GM23338 (cell line): ENCODE data around the gene FCRL6. TPM values are rescaled to one million over a fixed set of nuclear protein-coding genes. Genes with fewer than 3 reads are reported as not detected.

ENCODE experiments used
- ATAC-seq: fragments of 200-7000 bp; cut with Tn5 transposase; 3 replicates; pipeline ENCODE4 v1.9.1; 2020
- DNase-seq: peaks from one replicate; pipeline ENCODE4 v3.0.0-alpha.2; 2015; ENCODE audit warnings: low spot score
- H2AFZ ChIP-seq: fragments of 200-600 bp; sonication (generic); 2 replicates; pipeline ENCODE4 v1.8.0; 2016; ENCODE audit warnings: antibody characterized with exemption, mild to moderate bottlenecking, moderate library complexity
- H3F3A ChIP-seq: fragments of 200-600 bp; sonication (generic); replicated peaks from 2 replicates; pipeline ENCODE4 v1.8.0; 2017; ENCODE audit warnings: antibody characterized with exemption, mixed run types, low read depth
- H3K27ac ChIP-seq: fragments of 200-600 bp; sonication (generic); 2 replicates; pipeline ENCODE4 v1.6.1; 2016; ENCODE audit warnings: low read depth
- H3K27me3 ChIP-seq: fragments of 200-600 bp; sonication (generic); 2 replicates; pipeline ENCODE4 v1.8.0; 2016; ENCODE audit warnings: mild to moderate bottlenecking, mixed run types, moderate library complexity; ENCODE audit not compliant: insufficient read depth
- H3K36me3 ChIP-seq: fragments of 200-600 bp; sonication (generic); 2 replicates; pipeline ENCODE4 v1.8.0; 2016; ENCODE audit warnings: mild to moderate bottlenecking; ENCODE audit not compliant: insufficient read depth
- H3K4me1 ChIP-seq: fragments of 200-600 bp; sonication (generic); 2 replicates; pipeline ENCODE4 v1.8.0; 2016; ENCODE audit warnings: mild to moderate bottlenecking, moderate library complexity; ENCODE audit not compliant: insufficient read depth
- H3K4me2 ChIP-seq: fragments of 200-600 bp; sonication (generic); 2 replicates; pipeline ENCODE4 v1.7.1; 2017; ENCODE audit warnings: mixed run types
- H3K4me3 ChIP-seq: fragments of 200-600 bp; sonication (generic); 2 replicates; pipeline ENCODE4 v1.6.1; 2016; ENCODE audit warnings: mixed run types
- H3K79me2 ChIP-seq: fragments of 200-600 bp; sonication (generic); replicated peaks from 2 replicates; pipeline ENCODE4 v1.8.0; 2017; ENCODE audit warnings: mild to moderate bottlenecking; ENCODE audit not compliant: insufficient read depth
- H3K9me2 ChIP-seq: fragments of 200-600 bp; sonication (generic); 2 replicates; pipeline ENCODE4 v1.8.0; 2017; ENCODE audit not compliant: insufficient read depth
- H4K20me1 ChIP-seq: fragments of 200-600 bp; sonication (generic); replicated peaks from 2 replicates; pipeline ENCODE4 v1.8.0; 2017; ENCODE audit warnings: mild to moderate bottlenecking; ENCODE audit not compliant: insufficient read depth
- H3K27ac Mint-ChIP-seq: 2 replicates; pipeline ENCODE4 v1.8.0; 2020; ENCODE audit warnings: inconsistent platforms, mild to moderate bottlenecking, moderate library complexity, mixed read lengths
- H3K27me3 Mint-ChIP-seq: 3 replicates; pipeline ENCODE4 v1.8.0; 2022; ENCODE audit warnings: low read depth, mild to moderate bottlenecking, moderate library complexity, mixed read lengths, inconsistent platforms; ENCODE audit not compliant: insufficient read depth, poor library complexity
- H3K36me3 Mint-ChIP-seq: 3 replicates; pipeline ENCODE4 v1.8.0; 2021; ENCODE audit warnings: low read depth, mild to moderate bottlenecking, inconsistent platforms, moderate library complexity, mixed read lengths
- H3K4me1 Mint-ChIP-seq: 3 replicates; pipeline ENCODE4 v1.8.0; 2020; ENCODE audit warnings: mild to moderate bottlenecking, inconsistent platforms, mixed read lengths
- H3K4me3 Mint-ChIP-seq: 3 replicates; pipeline ENCODE4 v1.8.0; 2021; ENCODE audit warnings: moderate library complexity, mild to moderate bottlenecking, inconsistent platforms, mixed read lengths
- H3K9me3 Mint-ChIP-seq: 3 replicates; pipeline ENCODE4 v1.8.0; 2020; ENCODE audit warnings: moderate library complexity, mild to moderate bottlenecking, inconsistent platforms, mixed read lengths
- CREB1 ChIP-seq: fragments of 250-450 bp; sonication (Bioruptor Pico); IDR thresholded peaks from 2 replicates; pipeline ENCODE4 v1.5.0; 2020; ENCODE audit warnings: low read depth, mild to moderate bottlenecking, moderate library complexity
- EZH2 ChIP-seq: fragments of 200-600 bp; sonication (generic); IDR thresholded peaks from one replicate; pipeline ENCODE4 v1.8.0; 2017; ENCODE audit warnings: antibody characterized with exemption, mild to moderate bottlenecking, low read depth; ENCODE audit not compliant: unreplicated experiment
- EZH2phosphoT487 ChIP-seq: fragments of 200-600 bp; sonication (generic); IDR thresholded peaks from one replicate; pipeline ENCODE4 v1.8.1; 2018; ENCODE audit warnings: antibody characterized with exemption; ENCODE audit not compliant: unreplicated experiment
- JUNB ChIP-seq: IDR thresholded peaks from one replicate; pipeline ENCODE4 v1.6.1; 2016; ENCODE audit warnings: antibody characterized with exemption; ENCODE audit not compliant: unreplicated experiment
- NANOG ChIP-seq: IDR thresholded peaks from 2 replicates; pipeline ENCODE4 v1.6.1; 2016; ENCODE audit warnings: antibody characterized with exemption, borderline replicate concordance
- STAT1 ChIP-seq: IDR thresholded peaks from one replicate; pipeline ENCODE4 v1.6.1; 2016; ENCODE audit warnings: antibody characterized with exemption; ENCODE audit not compliant: unreplicated experiment
- ZNF331 ChIP-seq: fragments of 250-450 bp; sonication (Bioruptor Pico); IDR thresholded peaks from 2 replicates; pipeline ENCODE4 v1.5.0; 2020; ENCODE audit warnings: low read depth, mild to moderate bottlenecking, moderate library complexity
- polyA plus RNA-seq: library from polyadenylated mRNA; unstranded; fragments of >200 nt; fragmentation: Nextera tagmentation; extraction: Ambion mirVana; gene quantifications from 2 replicates; pipeline ENCODE4 v1.2.1, GENCODE V29; 2016
- total RNA-seq: library from RNA; depleted of rRNA; stranded (reverse); fragments of >200 nt; shearing (Covaris generic); gene quantifications from 2 replicates; pipeline ENCODE4 v1.2.3, GENCODE V29; 2014
- TF ChIP-seq, protein P1 (sequence below): IDR thresholded peaks from 2 replicates; pipeline ENCODE4 v1.6.1; 2016; ENCODE audit warnings: antibody characterized with exemption
- TF ChIP-seq, protein P2 (sequence below): fragments of 250-450 bp; sonication (Bioruptor Pico); IDR thresholded peaks from 2 replicates; pipeline ENCODE4 v1.5.0; 2020; ENCODE audit warnings: mild to moderate bottlenecking, moderate library complexity
- TF ChIP-seq, protein P3 (sequence below): IDR thresholded peaks from one replicate; pipeline ENCODE4 v1.6.1; 2018; ENCODE audit warnings: antibody characterized with exemption; ENCODE audit not compliant: unreplicated experiment

FCRL6 gene
- total and polyA plus RNA-seq, 2 experiments from 2014 or later = not detected

DNA sequence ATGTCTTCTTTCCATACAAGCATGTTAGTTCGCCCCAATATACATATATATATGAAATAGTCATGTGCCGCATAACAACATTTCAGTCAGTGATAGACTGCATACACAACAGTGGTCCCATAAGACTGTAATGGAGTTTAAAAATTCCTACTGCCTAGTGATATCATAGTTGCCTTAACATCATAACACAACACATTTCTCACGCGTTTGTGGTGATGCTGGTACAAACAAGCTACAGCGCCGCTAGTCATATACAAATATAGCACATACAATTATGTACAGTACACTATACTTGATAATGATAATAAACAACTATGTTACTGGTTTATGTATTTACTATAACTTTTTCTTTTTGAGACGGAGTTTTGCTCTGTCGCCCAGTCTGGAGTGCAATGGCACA, 13.8 kb downstream of the FCRL6 start (continued):
- TF ChIP-seq, protein P1, sequence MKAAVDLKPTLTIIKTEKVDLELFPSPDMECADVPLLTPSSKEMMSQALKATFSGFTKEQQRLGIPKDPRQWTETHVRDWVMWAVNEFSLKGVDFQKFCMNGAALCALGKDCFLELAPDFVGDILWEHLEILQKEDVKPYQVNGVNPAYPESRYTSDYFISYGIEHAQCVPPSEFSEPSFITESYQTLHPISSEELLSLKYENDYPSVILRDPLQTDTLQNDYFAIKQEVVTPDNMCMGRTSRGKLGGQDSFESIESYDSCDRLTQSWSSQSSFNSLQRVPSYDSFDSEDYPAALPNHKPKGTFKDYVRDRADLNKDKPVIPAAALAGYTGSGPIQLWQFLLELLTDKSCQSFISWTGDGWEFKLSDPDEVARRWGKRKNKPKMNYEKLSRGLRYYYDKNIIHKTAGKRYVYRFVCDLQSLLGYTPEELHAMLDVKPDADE = no peak
- no peak for TF ChIP-seq STAT1
- no peak for TF ChIP-seq JUNB

DNA sequence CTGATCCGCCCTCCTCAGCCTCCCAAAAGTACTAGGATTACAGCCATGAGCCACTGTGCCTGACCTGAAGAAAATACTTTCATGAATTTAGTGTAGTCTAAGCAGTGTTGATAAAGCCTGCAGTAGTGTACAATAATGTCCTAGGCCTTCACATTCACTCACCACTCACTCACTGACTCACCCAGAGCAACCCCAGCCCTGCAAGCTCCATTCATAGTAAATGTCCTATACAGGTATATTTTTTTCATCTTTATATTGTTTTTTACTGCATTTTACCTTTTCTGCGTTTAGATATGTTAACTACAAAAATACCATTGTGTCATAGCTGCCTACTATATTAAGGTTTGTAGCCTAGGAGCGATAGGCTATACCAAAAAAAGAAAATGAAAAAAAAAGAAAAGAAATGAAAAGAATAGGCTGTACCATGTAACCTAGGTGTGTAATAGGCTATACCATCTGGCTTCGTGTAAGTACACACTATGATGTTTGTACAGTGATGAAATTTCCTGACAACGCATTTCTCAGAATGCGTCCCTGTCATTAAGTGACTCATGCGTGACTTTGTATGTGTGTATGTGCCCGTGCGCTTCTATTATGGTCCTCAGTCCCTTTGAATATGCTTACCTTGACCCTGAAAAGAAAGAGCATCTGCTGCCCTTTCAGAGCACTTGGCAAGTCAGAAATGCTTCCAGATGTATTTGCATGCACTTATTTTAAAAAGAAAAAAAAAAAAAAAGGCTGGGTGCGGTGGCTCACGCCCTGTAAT, 15.3 kb downstream of the FCRL6 start:
- H3K4me3 Mint-ChIP-seq = no peak overlapping the region
- Histone ChIP-seq H3K36me3 (no peaks in the 10 kb centered on the region), H3F3A (no peaks in the 10 kb centered on the region), H2AFZ (peak overlapping the region; percentile 96), H3K9me2 (peaks cover 7% of the 10 kb centered on the region; the same call in 1 of the 2 replicates), H3K4me1 (no peaks in the 10 kb centered on the region; the same call in 1 of the 2 replicates), H3K4me2 (no peak overlapping the region), H4K20me1 (no peaks in the 10 kb centered on the region), H3K27me3 (no peaks in the 10 kb centered on the region), H3K79me2 (no peaks in the 10 kb centered on the region), H3K4me3 (no peak overlapping the region), H3K27ac (no peak overlapping the region)
- H3K9me3 Mint-ChIP-seq = no peaks in the 10 kb centered on the region; the same call in 2 of the 3 replicates
- H3K36me3 Mint-ChIP-seq = no peaks in the 10 kb centered on the region
- DNase-seq = no peak
- no peak overlapping the region for H3K27ac Mint-ChIP-seq
- H3K27me3 Mint-ChIP-seq = peaks cover 3% of the 10 kb centered on the region
- H3K4me1 Mint-ChIP-seq = peaks cover 4% of the 10 kb centered on the region; the same call in 2 of the 3 replicates
- ATAC-seq = no peak
- TF ChIP-seq, protein P2, sequence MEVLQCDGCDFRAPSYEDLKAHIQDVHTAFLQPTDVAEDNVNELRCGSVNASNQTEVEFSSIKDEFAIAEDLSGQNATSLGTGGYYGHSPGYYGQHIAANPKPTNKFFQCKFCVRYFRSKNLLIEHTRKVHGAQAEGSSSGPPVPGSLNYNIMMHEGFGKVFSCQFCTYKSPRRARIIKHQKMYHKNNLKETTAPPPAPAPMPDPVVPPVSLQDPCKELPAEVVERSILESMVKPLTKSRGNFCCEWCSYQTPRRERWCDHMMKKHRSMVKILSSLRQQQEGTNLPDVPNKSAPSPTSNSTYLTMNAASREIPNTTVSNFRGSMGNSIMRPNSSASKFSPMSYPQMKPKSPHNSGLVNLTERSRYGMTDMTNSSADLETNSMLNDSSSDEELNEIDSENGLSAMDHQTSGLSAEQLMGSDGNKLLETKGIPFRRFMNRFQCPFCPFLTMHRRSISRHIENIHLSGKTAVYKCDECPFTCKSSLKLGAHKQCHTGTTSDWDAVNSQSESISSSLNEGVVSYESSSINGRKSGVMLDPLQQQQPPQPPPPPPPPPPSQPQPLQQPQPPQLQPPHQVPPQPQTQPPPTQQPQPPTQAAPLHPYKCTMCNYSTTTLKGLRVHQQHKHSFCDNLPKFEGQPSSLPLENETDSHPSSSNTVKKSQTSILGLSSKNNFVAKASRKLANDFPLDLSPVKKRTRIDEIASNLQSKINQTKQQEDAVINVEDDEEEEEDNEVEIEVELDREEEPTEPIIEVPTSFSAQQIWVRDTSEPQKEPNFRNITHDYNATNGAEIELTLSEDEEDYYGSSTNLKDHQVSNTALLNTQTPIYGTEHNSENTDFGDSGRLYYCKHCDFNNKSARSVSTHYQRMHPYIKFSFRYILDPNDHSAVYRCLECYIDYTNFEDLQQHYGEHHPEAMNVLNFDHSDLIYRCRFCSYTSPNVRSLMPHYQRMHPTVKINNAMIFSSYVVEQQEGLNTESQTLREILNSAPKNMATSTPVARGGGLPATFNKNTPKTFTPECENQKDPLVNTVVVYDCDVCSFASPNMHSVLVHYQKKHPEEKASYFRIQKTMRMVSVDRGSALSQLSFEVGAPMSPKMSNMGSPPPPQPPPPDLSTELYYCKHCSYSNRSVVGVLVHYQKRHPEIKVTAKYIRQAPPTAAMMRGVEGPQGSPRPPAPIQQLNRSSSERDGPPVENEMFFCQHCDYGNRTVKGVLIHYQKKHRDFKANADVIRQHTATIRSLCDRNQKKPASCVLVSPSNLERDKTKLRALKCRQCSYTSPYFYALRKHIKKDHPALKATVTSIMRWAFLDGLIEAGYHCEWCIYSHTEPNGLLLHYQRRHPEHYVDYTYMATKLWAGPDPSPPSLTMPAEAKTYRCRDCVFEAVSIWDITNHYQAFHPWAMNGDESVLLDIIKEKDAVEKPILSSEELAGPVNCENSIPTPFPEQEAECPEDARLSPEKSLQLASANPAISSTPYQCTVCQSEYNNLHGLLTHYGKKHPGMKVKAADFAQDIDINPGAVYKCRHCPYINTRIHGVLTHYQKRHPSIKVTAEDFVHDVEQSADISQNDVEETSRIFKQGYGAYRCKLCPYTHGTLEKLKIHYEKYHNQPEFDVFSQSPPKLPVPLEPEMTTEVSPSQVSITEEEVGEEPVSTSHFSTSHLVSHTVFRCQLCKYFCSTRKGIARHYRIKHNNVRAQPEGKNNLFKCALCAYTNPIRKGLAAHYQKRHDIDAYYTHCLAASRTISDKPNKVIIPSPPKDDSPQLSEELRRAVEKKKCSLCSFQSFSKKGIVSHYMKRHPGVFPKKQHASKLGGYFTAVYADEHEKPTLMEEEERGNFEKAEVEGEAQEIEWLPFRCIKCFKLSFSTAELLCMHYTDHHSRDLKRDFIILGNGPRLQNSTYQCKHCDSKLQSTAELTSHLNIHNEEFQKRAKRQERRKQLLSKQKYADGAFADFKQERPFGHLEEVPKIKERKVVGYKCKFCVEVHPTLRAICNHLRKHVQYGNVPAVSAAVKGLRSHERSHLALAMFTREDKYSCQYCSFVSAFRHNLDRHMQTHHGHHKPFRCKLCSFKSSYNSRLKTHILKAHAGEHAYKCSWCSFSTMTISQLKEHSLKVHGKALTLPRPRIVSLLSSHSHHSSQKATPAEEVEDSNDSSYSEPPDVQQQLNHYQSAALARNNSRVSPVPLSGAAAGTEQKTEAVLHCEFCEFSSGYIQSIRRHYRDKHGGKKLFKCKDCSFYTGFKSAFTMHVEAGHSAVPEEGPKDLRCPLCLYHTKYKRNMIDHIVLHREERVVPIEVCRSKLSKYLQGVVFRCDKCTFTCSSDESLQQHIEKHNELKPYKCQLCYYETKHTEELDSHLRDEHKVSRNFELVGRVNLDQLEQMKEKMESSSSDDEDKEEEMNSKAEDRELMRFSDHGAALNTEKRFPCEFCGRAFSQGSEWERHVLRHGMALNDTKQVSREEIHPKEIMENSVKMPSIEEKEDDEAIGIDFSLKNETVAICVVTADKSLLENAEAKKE = no peak
- TF ChIP-seq, protein P3, sequence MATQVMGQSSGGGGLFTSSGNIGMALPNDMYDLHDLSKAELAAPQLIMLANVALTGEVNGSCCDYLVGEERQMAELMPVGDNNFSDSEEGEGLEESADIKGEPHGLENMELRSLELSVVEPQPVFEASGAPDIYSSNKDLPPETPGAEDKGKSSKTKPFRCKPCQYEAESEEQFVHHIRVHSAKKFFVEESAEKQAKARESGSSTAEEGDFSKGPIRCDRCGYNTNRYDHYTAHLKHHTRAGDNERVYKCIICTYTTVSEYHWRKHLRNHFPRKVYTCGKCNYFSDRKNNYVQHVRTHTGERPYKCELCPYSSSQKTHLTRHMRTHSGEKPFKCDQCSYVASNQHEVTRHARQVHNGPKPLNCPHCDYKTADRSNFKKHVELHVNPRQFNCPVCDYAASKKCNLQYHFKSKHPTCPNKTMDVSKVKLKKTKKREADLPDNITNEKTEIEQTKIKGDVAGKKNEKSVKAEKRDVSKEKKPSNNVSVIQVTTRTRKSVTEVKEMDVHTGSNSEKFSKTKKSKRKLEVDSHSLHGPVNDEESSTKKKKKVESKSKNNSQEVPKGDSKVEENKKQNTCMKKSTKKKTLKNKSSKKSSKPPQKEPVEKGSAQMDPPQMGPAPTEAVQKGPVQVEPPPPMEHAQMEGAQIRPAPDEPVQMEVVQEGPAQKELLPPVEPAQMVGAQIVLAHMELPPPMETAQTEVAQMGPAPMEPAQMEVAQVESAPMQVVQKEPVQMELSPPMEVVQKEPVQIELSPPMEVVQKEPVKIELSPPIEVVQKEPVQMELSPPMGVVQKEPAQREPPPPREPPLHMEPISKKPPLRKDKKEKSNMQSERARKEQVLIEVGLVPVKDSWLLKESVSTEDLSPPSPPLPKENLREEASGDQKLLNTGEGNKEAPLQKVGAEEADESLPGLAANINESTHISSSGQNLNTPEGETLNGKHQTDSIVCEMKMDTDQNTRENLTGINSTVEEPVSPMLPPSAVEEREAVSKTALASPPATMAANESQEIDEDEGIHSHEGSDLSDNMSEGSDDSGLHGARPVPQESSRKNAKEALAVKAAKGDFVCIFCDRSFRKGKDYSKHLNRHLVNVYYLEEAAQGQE = no peak
- no peak for TF ChIP-seq ZNF331
- no peak for TF ChIP-seq NANOG
- no peak for TF ChIP-seq CREB1
- no peak for TF ChIP-seq JUNB
- no peak for TF ChIP-seq STAT1
- no peak for TF ChIP-seq EZH2
- TF ChIP-seq, protein P1 = no peak
- TF ChIP-seq EZH2phosphoT487 = no peak
